Central memory CD4-positive, alpha-beta T cell (primary cell): Measurements from ENCODE around the gene PCDH7.

Source experiments
- DNase-seq: peaks from one replicate; pipeline ENCODE4 v3.0.0; 2022

Gene PCDH7

GRCh38 chr4:30728311-30728710 is 8.1 kb downstream of the PCDH7 start:
- no peak for DNase-seq

- no peak for DNase-seq
Observed at GRCh38 chr4:30743897-30744296, 23.7 kb downstream of the PCDH7 start.

GRCh38 chr4:30744386-30744785 is 24.2 kb downstream of the PCDH7 start:
- no peak for DNase-seq

- DNase-seq, result no peak
Observed at GRCh38 chr4:30744957-30745640, 24.9 kb downstream of the PCDH7 start.

- no peak for DNase-seq
Observed at GRCh38 chr4:30746735-30747134, 26.6 kb downstream of the PCDH7 start.

GRCh38 chr4:30753316-30753715 is 33.1 kb downstream of the PCDH7 start:
- DNase-seq, result no peak

- no peak for DNase-seq
Observed at GRCh38 chr4:30754021-30754420, 33.9 kb downstream of the PCDH7 start.

- no peak for DNase-seq
Observed at GRCh38 chr4:30755346-30755745, 35.2 kb downstream of the PCDH7 start.

GRCh38 chr4:30756553-30756952 is 36.4 kb downstream of the PCDH7 start:
- no peak for DNase-seq

GRCh38 chr4:30757357-30757756 is 37.2 kb downstream of the PCDH7 start:
- no peak for DNase-seq

GRCh38 chr4:30760551-30760950 is 40.4 kb downstream of the PCDH7 start:
- no peak for DNase-seq

GRCh38 chr4:30763321-30763727 is 43.2 kb downstream of the PCDH7 start:
- DNase-seq, result no peak

GRCh38 chr4:30765022-30765421 is 44.9 kb downstream of the PCDH7 start:
- DNase-seq, result no peak

GRCh38 chr4:30767147-30767845 is 47.1 kb downstream of the PCDH7 start:
- no peak for DNase-seq

- DNase-seq, result no peak
Observed at GRCh38 chr4:30768277-30768676, 48.1 kb downstream of the PCDH7 start.

- no peak for DNase-seq
Observed at GRCh38 chr4:30769093-30769492, 48.9 kb downstream of the PCDH7 start.

GRCh38 chr4:30770049-30770549 is 49.9 kb downstream of the PCDH7 start:
- DNase-seq, result no peak

GRCh38 chr4:30770812-30771211 is 50.6 kb downstream of the PCDH7 start:
- no peak for DNase-seq

- no peak for DNase-seq
Observed at GRCh38 chr4:30776451-30776850, 56.3 kb downstream of the PCDH7 start.

- no peak for DNase-seq
Observed at GRCh38 chr4:30776921-30777415, 56.8 kb downstream of the PCDH7 start.
